ENCODE results near the gene CPXM2. TPM values are rescaled to one million over a fixed set of nuclear protein-coding genes. Genes with fewer than 3 reads are reported as not detected.

Gene CPXM2
- total RNA-seq, 4 donors from 2014 or later, result 56.8 to 150 (median 96.9) TPM

GRCh38 chr10:123808286-123808685, 83.3 kb downstream of the CPXM2 start:
- intact Hi-C loops (cut with DNase I), result no loop called here
- DNase-seq (ENCODE audit: extremely low spot score), result peak; percentile 39
- H3K9me3 ChIP-seq, result no peaks in the 10 kb centered on the region
- H3K27me3 ChIP-seq, result no peaks in the 10 kb centered on the region
- H3K4me3 ChIP-seq, result no peak overlapping the region
- H3K36me3 ChIP-seq, result no peaks in the 10 kb centered on the region
- H3K4me1 ChIP-seq, result peaks cover 0 to 42% (median 28%) of the 10 kb centered on the region in 4 donors
- WGBS, result 42% methylated on average over 2 of the region's 2 CpGs
- peak overlapping the region; percentile 68 to 79 (median 74) for H3K27ac ChIP-seq (replicated peaks in 1 of 4)
- no peak for TF ChIP-seq POLR2A (IDR thresholded peaks at IDR 0.05; ENCODE audit: low read depth)
- no peak for TF ChIP-seq POLR2AphosphoS5 (IDR thresholded peaks at IDR 0.05)
- TF ChIP-seq EP300 (IDR thresholded peaks at IDR 0.05), result no peak
- no peak for TF ChIP-seq CTCF (IDR thresholded peaks at IDR 0.05)

DNA sequence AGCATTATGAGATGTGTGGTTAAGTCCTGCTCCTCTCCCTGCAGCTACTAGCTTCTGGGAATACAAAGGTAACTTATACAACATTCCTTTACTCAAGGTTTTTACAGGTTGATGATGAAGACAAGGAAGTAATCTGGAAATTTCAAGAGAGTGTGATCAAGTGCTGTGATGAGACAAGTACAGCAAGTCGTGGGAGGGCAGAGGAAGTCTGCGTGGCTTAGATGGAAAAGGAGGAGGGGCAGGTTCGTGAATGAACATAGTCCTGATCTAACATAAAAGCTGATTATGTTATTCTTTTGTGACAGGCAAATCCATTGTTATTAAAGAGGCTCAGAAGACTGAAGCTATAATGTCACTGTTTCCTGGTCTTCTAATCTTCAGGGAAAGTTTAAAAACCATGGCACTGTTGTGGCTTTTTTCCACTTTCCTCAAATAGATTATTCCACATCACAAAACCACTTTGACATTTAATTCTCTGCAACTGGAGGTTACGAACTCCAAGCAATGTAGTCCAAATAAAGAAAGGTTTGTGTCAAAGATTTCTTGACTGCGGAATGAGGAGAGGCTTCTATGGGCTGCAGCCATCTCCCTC, 84.1 kb downstream of the CPXM2 start:
- intact Hi-C loops (cut with DNase I), result no loop called here
- Histone ChIP-seq H3K4me1 (peaks cover 0 to 42% (median 28%) of the 10 kb centered on the region in 4 donors), H3K9me3 (no peaks in the 10 kb centered on the region), H3K27me3 (no peaks in the 10 kb centered on the region), H3K27ac (replicated peaks in 1 of 4) (peak overlapping the region; percentile 68 to 79 (median 74)), H3K36me3 (no peaks in the 10 kb centered on the region), H3K4me3 (no peak overlapping the region)
- 11% methylated on average over 5 of the region's 5 CpGs for WGBS
- DNase-seq (ENCODE audit: extremely low spot score), result peak; percentile 83
- peak; percentile 23 to 35 for TF ChIP-seq POLR2AphosphoS5 (IDR thresholded peaks at IDR 0.05)
- no peak for TF ChIP-seq EP300 (IDR thresholded peaks at IDR 0.05)
- no peak for TF ChIP-seq POLR2A (IDR thresholded peaks at IDR 0.05; ENCODE audit: low read depth)

- Histone ChIP-seq H3K4me1 (peaks cover 4 to 64% (median 44%) of the 10 kb centered on the region in 4 donors), H3K36me3 (no peaks in the 10 kb centered on the region), H3K4me3 (no peak overlapping the region), H3K9me3 (no peaks in the 10 kb centered on the region), H3K27ac (replicated peaks in 1 of 4) (peak overlapping the region in 2 of 4 donors; percentile 22), H3K27me3 (no peaks in the 10 kb centered on the region)
- TF ChIP-seq POLR2AphosphoS5 (IDR thresholded peaks at IDR 0.05) (peak in 1 of 2 donors; percentile 20), CTCF (IDR thresholded peaks at IDR 0.05) (no peak)
- intact Hi-C loops (cut with DNase I), result loop anchor here (5.0 kb wide), 1 partner anchor 63 kb away; no protein-coding TSS in a partner anchor
- WGBS, result 31% methylated on average over 3 of the region's 3 CpGs
- no peak for DNase-seq (ENCODE audit: extremely low spot score)
These were observed 86.9 kb downstream of the CPXM2 start for GRCh38 chr10:123804716-123805115.

GRCh38 chr10:123800821-123801220, 90.8 kb downstream of the CPXM2 start:
- Histone ChIP-seq H3K27ac (replicated peaks in 1 of 4) (peak overlapping the region; percentile 60 to 85 (median 79)), H3K4me1 (peaks cover 4 to 45% (median 28%) of the 10 kb centered on the region in 4 donors), H3K36me3 (peaks cover 0 to 23% (median 10%) of the 10 kb centered on the region in 4 donors), H3K9me3 (no peaks in the 10 kb centered on the region), H3K27me3 (no peaks in the 10 kb centered on the region), H3K4me3 (peak overlapping the region in 1 of 4 donors; percentile 27)
- intact Hi-C loops (cut with DNase I), result loop anchor here (5.0 kb wide), 1 partner anchor 66 kb away; no protein-coding TSS in a partner anchor
- no peak for TF ChIP-seq CTCF (IDR thresholded peaks at IDR 0.05)
- no peak for TF ChIP-seq EP300 (IDR thresholded peaks at IDR 0.05)
- TF ChIP-seq POLR2A (IDR thresholded peaks at IDR 0.05; ENCODE audit: low read depth), result no peak
- TF ChIP-seq POLR2AphosphoS5 (IDR thresholded peaks at IDR 0.05), result no peak
- peak; percentile 82 for DNase-seq (ENCODE audit: extremely low spot score)
- WGBS, result 72% methylated on average over 7 of the region's 7 CpGs

- intact Hi-C loops (cut with DNase I), result loop anchor here (5.0 kb wide), 1 partner anchor 67 kb away; no protein-coding TSS in a partner anchor
- Histone ChIP-seq H3K27ac (replicated peaks in 1 of 4) (peak overlapping the region; percentile 60 to 85 (median 79)), H3K36me3 (peaks cover 0 to 23% (median 10%) of the 10 kb centered on the region in 4 donors), H3K4me3 (peak overlapping the region in 1 of 4 donors; percentile 27), H3K4me1 (peaks cover 4 to 46% (median 31%) of the 10 kb centered on the region in 4 donors), H3K9me3 (no peaks in the 10 kb centered on the region), H3K27me3 (no peaks in the 10 kb centered on the region)
- WGBS, result 10% methylated on average over 9 of the region's 9 CpGs
- TF ChIP-seq CTCF (IDR thresholded peaks at IDR 0.05) (no peak), POLR2AphosphoS5 (IDR thresholded peaks at IDR 0.05) (peak; percentile 26 to 52), EP300 (IDR thresholded peaks at IDR 0.05) (no peak)
- peak; percentile 92 for DNase-seq (ENCODE audit: extremely low spot score)
These were observed 91.3 kb downstream of the CPXM2 start for GRCh38 chr10:123800289-123800688.

All from esophagus muscularis mucosa (tissue), 4 donors.